ENCODE data around the gene CNTN2.

Gene CNTN2

GRCh38 chr1:205109269-205109668 is 66.3 kb downstream of the CNTN2 start:
- no peak for TF ChIP-seq CTCF (IDR thresholded peaks at IDR 0.05; ENCODE audit: borderline replicate concordance, insufficient read depth, low read depth, low read length)
- H3K4me3 ChIP-seq (ENCODE audit: low read depth, low read length), result no peak overlapping the region

- H3K4me3 ChIP-seq (ENCODE audit: low read depth, low read length), result no peak overlapping the region
- no peak for TF ChIP-seq CTCF (IDR thresholded peaks at IDR 0.05; ENCODE audit: borderline replicate concordance, insufficient read depth, low read depth, low read length)
Observed at GRCh38 chr1:205109711-205110110, 66.7 kb downstream of the CNTN2 start.

GRCh38 chr1:205111354-205111753 is 68.3 kb downstream of the CNTN2 start:
- no peak overlapping the region for H3K4me3 ChIP-seq (ENCODE audit: low read depth, low read length)
- no peak for TF ChIP-seq CTCF (IDR thresholded peaks at IDR 0.05; ENCODE audit: borderline replicate concordance, insufficient read depth, low read depth, low read length)

GRCh38 chr1:205118752-205119151 is 75.7 kb downstream of the CNTN2 start:
- TF ChIP-seq CTCF (IDR thresholded peaks at IDR 0.05; ENCODE audit: borderline replicate concordance, insufficient read depth, low read depth, low read length), result no peak
- H3K4me3 ChIP-seq (ENCODE audit: low read depth, low read length), result no peak overlapping the region

GRCh38 chr1:205121660-205122488 is 78.9 kb downstream of the CNTN2 start, which contains the start of gene RBBP5:
TSS of gene RBBP5 (minus strand) at chr1:205121978. CDS start at chr1:205121873, 105 bp downstream.
- TF ChIP-seq CTCF (IDR thresholded peaks at IDR 0.05; ENCODE audit: borderline replicate concordance, insufficient read depth, low read depth, low read length), result peak; percentile 85

GRCh38 chr1:205122489-205122882 is 79.5 kb downstream of the CNTN2 start:
- no peak for TF ChIP-seq CTCF (IDR thresholded peaks at IDR 0.05; ENCODE audit: borderline replicate concordance, insufficient read depth, low read depth, low read length)
- H3K4me3 ChIP-seq (ENCODE audit: low read depth, low read length), result peak overlapping the region; percentile 41

More at GRCh38 chr1:205121660-205122488, 78.9 kb downstream of the CNTN2 start, which contains the start of gene RBBP5:
- peak within 1 kb of the TSS; percentile 95 for H3K4me3 ChIP-seq (ENCODE audit: low read depth, low read length)

GRCh38 chr1:205124726-205125125 is 81.7 kb downstream of the CNTN2 start:
- no peak for TF ChIP-seq CTCF (IDR thresholded peaks at IDR 0.05; ENCODE audit: borderline replicate concordance, insufficient read depth, low read depth, low read length)
- no peak overlapping the region for H3K4me3 ChIP-seq (ENCODE audit: low read depth, low read length)

Measured in GM12875 (cell line).